HuH-7 (cell line): Measurements from ENCODE around the gene OR51G1.
"Not testable (repeated sequence)": the region's sequence is repeated elsewhere in the genome, so short reads cannot be mapped to it uniquely, and the experiment has no call there.

Experiments used
- DNase-seq: peaks from one replicate; pipeline ENCODE4 v3.0.0; 2011; ENCODE audit warnings: low spot score

The OR51G1 gene

GRCh38 chr11:4924239-4924638, at the start of gene OR51G1:
TSS of gene OR51G1 (minus strand) at chr11:4924339. CDS start at chr11:4924339, 0 bp downstream.
- no peak for DNase-seq

GRCh38 chr11:4962816-4963215, 38.7 kb upstream of the OR51G1 start:
- DNase-seq: no peak

DNA sequence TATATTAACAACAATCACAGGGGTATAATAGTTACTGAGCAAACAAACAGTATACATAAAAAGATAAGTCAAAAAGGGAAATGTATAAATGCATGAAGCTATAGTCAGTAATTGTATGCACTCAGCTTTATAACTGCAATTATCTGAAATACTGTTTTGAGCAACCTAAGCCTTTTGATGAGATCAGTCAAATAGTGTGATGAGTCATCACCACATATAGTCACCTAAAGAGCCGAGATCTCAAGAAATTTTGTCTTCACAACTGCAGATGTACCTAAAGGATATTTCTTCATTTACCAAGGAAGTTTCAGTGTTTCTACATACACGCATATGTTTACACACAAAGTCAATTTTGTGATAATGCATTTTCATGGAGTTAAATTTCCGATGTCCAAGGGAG, 36.7 kb upstream of the OR51G1 start:
- DNase-seq: no peak

GRCh38 chr11:4957396-4957795, 33.3 kb upstream of the OR51G1 start:
- DNase-seq: no peak

GRCh38 chr11:4955613-4956012, 31.5 kb upstream of the OR51G1 start, which contains the start of gene OR51A2:
TSS of gene OR51A2 (minus strand) at chr11:4955713. CDS start at chr11:4955713, 0 bp downstream.
- DNase-seq: not testable (repeated sequence)

GRCh38 chr11:4947505-4947904, 23.4 kb upstream of the OR51G1 start, which contains the start of gene OR51A4:
TSS of gene OR51A4 (minus strand) at chr11:4947605. CDS start at chr11:4947100, 505 bp downstream.
- no peak for DNase-seq

- no peak for DNase-seq
Observed at GRCh38 chr11:4936745-4937144, 12.6 kb upstream of the OR51G1 start.

DNA sequence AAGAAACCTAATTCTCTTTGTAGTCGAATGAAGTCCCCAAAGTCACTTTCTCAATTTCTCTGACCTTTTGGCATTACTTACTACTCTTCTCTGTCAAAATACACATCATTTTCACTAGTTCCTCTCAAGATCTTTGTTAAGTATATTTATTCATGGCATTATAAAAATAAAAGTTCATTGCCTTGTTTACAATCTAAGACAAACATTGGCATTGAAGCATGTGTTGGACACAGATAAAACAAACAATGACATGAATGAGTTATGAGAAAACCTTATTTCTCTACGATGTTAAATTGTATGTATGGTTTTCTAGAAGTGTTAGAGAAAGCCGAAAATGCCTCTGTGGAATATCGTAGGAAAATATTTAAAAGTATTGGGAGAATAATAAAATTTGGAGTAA, 8.6 kb upstream of the OR51G1 start:
- no peak for DNase-seq

GRCh38 chr11:4926608-4927007, 2.5 kb upstream of the OR51G1 start:
- no peak for DNase-seq

- DNase-seq: no peak
Observed at GRCh38 chr11:4922304-4922703, 1.8 kb downstream of the OR51G1 start.

GRCh38 chr11:4921796-4922195, 2.3 kb downstream of the OR51G1 start:
- DNase-seq: no peak

DNA sequence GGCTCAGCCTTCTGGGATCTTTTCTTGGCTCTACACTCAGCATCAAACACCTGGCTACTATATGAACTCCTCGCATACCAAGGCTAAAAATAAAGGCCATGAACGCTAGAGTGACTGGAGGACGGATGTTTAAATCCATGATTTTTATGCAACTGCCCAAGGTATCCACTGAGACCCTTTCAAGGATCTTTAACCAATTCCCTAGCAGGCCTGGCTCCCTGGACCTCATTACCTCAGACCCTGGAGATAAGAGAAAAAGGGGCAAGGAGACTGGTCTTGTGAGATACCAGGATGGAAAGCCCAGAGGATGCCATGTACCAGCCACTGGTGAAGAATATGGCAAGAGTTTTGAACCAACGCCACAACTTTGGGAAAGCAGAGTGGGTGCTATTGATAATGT, 4.9 kb downstream of the OR51G1 start, which contains the start of gene OR51G2:
Gene OR51G2 (minus strand): TSS at position 101 of the 400 bp plus-strand sequence. CDS start 3,687 bp downstream, outside the sequence.
- DNase-seq: no peak

DNA sequence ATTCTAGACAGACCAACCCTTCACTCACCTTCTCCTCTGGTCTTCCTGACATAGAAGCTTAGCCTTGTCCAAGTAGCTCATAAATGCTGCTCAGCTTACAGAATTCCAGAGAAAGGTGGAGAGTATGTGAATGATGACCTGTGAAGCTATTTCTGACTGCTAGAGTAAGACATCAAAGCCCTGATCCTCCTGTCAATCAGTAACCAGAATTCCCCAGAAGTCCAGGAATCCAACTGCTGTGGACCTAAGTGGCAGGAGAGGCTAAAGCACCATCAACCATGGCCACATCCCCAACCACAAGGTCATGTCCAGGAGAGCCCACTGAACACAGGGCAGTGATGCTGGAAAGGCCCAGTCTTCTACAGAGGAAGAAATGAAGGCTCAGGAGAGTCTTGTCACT, 7.6 kb downstream of the OR51G1 start:
- no peak for DNase-seq

DNA sequence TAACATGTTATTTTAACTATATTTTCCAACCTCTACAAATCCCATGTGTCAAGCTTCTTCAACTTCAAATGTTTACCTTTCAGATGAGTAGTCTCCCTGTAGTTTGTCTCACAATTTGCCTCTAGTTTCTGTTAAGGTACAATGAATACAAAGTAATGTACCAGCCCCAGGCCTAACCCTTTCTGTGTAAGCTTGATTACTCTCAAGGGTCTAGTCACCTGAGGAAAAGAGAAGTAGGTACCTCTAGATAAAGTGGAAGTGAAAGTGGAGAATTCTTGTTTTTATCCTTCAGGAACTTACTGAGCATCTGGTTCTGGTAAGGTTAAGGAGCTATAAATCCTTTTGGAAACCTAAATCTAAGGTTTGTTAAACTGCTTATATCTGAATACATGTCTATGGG, 20.7 kb downstream of the OR51G1 start, which contains the start of gene OR51A7:
Gene OR51A7 (plus strand): TSS at position 300 of the 400 bp plus-strand sequence. CDS start 3,587 bp downstream, outside the sequence.
- no peak for DNase-seq

DNA sequence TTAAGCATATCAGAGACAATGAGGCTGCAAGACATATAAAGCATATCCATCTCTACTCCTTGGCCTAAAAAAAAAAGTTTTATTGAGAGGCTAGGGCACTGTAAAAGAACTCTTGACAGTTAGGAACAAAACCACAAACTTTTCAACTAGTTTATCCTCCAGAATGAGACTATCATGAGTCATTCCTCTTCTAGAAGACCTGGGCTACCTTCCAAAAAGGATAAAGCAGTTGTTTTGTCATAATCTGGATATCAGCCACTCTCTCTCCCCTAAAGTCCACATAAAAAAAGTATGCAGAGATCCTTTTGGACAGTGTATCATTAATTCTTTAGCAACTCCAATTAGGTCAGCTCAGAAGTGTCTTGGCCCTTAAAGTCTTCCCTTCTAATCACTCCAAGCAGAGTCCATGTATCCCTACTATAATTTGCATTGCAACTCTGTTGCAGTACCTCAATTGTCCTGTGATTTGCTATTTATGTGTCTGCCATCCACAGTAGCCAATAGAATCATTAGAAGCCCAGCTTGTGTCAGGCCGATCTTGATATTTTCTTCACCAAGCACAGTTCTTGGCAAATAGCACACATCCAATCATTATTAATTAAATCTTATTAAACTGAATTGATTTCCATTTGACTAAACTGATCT, 32.0 kb downstream of the OR51G1 start:
- no peak for DNase-seq

- no peak for DNase-seq
Observed at GRCh38 chr11:4890279-4890678, 33.9 kb downstream of the OR51G1 start.

GRCh38 chr11:4887591-4887990, 36.5 kb downstream of the OR51G1 start:
- DNase-seq: no peak

- no peak for DNase-seq
Observed at GRCh38 chr11:4886186-4886585, 38.0 kb downstream of the OR51G1 start.

DNA sequence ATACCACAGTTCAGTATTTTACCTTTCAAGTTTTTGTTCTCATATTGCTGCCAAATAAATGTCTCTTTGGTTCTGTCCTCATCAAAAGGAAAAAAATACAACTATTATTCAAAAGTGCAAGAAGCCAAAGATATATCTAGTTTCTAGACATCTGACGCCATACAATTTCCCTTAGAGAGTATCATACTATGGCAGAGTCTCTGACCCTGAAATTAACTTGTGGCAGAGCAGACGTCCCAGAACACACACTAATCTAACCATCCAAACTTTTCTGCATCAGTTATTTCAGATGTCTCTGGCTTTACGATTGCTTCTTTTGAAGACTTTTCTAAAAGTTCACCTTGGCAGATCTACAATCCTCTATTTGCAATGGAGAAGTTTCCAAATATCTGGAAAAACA, 39.8 kb downstream of the OR51G1 start:
- no peak for DNase-seq

GRCh38 chr11:4882543-4882942, 41.6 kb downstream of the OR51G1 start:
- DNase-seq: no peak

- DNase-seq: no peak
Observed at GRCh38 chr11:4881860-4882500, 42.2 kb downstream of the OR51G1 start, which contains the start of gene OR51T1. TSS of gene OR51T1 (plus strand) at chr11:4881900. CDS start at chr11:4881900, 0 bp downstream.

DNA sequence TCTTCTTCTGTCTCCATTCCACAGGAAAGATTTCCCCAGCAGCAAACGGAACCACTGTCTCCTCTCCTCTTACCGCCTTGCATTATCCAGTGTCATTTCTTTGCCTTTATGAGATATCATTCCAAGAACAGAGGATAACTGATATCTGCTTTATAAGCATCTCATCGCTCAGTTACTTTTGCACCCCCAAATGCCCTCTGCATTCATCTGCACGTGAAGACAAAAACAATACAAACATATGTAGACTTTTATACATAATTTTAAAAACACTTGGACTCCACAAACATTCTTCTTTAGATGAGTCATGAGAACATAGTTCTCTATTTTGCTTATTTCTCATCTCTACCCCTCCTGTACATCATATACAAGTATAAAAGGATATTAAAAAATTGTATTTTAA, 43.0 kb downstream of the OR51G1 start:
- DNase-seq: no peak
